NCI-H510A treated with DMSO at 0.1 percent for 48 hours (cell line): ENCODE results near the gene EPGN.

Source experiments
- DNase-seq: peaks from one replicate; lab custom pipeline; 2025; lab: John Stamatoyannopoulos, UW

Gene EPGN

GRCh38 chr4:74311696-74312313, 3.5 kb downstream of the EPGN start:
- peak; percentile 76 for DNase-seq

- DNase-seq: no peak
These were observed 6.1 kb downstream of the EPGN start for GRCh38 chr4:74314329-74314728.

GRCh38 chr4:74314944-74315343, 6.7 kb downstream of the EPGN start:
- no peak for DNase-seq

GRCh38 chr4:74315376-74315775, 7.1 kb downstream of the EPGN start:
- DNase-seq: no peak

- no peak for DNase-seq
These were observed 8.1 kb downstream of the EPGN start for GRCh38 chr4:74316397-74316796.

GRCh38 chr4:74317616-74318246, 9.5 kb downstream of the EPGN start:
- no peak for DNase-seq

- DNase-seq: no peak
These were observed 10.0 kb downstream of the EPGN start for GRCh38 chr4:74318276-74318675.

- no peak for DNase-seq
These were observed 11.2 kb downstream of the EPGN start for GRCh38 chr4:74319470-74319869.

GRCh38 chr4:74320559-74321118, 12.4 kb downstream of the EPGN start:
- DNase-seq: peak; percentile 91

GRCh38 chr4:74322301-74322700, 14.0 kb downstream of the EPGN start:
- no peak for DNase-seq

GRCh38 chr4:74323663-74324062, 15.4 kb downstream of the EPGN start:
- DNase-seq: no peak

GRCh38 chr4:74324262-74324661, 16.0 kb downstream of the EPGN start:
- no peak for DNase-seq

GRCh38 chr4:74325886-74326285, 17.6 kb downstream of the EPGN start:
- DNase-seq: no peak

- no peak for DNase-seq
These were observed 19.5 kb downstream of the EPGN start for GRCh38 chr4:74327762-74328161.

- DNase-seq: no peak
These were observed 20.2 kb downstream of the EPGN start for GRCh38 chr4:74328501-74328900.

GRCh38 chr4:74329307-74329706, 21.0 kb downstream of the EPGN start:
- no peak for DNase-seq

GRCh38 chr4:74330295-74330750, 22.1 kb downstream of the EPGN start:
- DNase-seq: no peak

- no peak for DNase-seq
These were observed 23.0 kb downstream of the EPGN start for GRCh38 chr4:74331252-74331651.

GRCh38 chr4:74331944-74332343, 23.7 kb downstream of the EPGN start:
- no peak for DNase-seq

GRCh38 chr4:74334636-74335035, 26.4 kb downstream of the EPGN start:
- no peak for DNase-seq

GRCh38 chr4:74335341-74336021, 27.2 kb downstream of the EPGN start:
- no peak for DNase-seq

- DNase-seq: no peak
These were observed 30.6 kb downstream of the EPGN start for GRCh38 chr4:74338792-74339333.

- DNase-seq: no peak
These were observed 31.2 kb downstream of the EPGN start for GRCh38 chr4:74339501-74339900.
